ENCODE results near the gene PCDHGB4.
"Not testable (repeated sequence)": the region's sequence is repeated elsewhere in the genome, so short reads cannot be mapped to it uniquely, and the experiment has no call there.

Gene PCDHGB4

DNA sequence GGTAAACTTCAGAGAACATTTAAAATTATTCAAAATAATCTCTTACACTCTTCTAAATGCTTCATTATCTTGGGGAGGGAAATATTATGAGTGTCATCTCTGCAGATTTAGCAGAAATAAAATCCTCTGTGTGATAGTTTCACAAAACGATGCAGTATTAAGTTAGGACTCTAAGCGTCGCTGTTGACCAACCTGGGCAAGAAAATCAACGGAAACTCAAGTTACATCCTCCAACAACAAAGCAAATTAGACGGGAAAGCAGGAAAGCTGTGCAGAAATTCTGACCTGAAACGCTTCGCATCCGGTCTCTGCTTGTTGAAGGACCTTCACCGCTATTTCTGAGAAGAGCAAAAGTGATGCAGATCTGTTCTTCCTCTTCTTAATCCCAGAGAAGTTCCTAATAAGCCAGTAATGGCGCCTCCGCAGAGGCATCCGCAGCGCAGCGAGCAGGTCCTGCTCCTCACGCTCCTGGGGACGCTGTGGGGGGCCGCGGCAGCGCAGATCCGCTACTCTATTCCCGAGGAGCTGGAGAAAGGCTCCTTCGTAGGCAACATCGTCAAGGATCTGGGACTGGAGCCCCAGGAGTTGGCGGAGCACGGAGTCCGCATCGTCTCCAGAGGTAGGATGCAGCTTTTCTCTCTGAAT, 13.7 kb upstream of the PCDHGB4 start, which contains the start of gene PCDHGA6:
Gene PCDHGA6 (plus strand): TSS at position 219 of the 645 bp plus-strand sequence. CDS start 193 bp downstream, at position 412.
- TF ChIP-seq, protein P1, sequence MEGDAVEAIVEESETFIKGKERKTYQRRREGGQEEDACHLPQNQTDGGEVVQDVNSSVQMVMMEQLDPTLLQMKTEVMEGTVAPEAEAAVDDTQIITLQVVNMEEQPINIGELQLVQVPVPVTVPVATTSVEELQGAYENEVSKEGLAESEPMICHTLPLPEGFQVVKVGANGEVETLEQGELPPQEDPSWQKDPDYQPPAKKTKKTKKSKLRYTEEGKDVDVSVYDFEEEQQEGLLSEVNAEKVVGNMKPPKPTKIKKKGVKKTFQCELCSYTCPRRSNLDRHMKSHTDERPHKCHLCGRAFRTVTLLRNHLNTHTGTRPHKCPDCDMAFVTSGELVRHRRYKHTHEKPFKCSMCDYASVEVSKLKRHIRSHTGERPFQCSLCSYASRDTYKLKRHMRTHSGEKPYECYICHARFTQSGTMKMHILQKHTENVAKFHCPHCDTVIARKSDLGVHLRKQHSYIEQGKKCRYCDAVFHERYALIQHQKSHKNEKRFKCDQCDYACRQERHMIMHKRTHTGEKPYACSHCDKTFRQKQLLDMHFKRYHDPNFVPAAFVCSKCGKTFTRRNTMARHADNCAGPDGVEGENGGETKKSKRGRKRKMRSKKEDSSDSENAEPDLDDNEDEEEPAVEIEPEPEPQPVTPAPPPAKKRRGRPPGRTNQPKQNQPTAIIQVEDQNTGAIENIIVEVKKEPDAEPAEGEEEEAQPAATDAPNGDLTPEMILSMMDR (IDR thresholded peaks at IDR 0.05; ENCODE audit: extremely low read depth, missing control alignments) = no peak
- DNase-seq (ENCODE audit: low spot score) = no peak

DNA sequence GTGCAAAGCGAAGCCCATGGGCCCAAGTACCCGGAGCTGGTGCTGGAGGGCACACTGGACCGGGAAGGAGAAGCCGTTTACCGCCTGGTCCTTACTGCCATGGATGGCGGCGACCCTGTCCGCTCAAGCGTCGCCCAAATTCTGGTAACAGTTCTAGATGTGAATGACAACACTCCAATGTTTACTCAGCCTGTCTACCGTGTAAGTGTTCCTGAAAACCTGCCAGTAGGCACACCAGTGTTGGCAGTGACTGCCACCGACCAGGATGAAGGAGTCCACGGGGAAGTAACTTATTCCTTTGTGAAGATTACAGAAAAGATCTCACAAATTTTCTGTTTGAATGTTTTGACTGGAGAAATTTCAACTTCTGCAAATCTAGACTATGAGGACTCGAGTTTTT, 12.9 kb upstream of the PCDHGB4 start:
- TF ChIP-seq, protein P1 (IDR thresholded peaks at IDR 0.05; ENCODE audit: extremely low read depth, missing control alignments) = no peak
- DNase-seq (ENCODE audit: low spot score) = no peak

DNA sequence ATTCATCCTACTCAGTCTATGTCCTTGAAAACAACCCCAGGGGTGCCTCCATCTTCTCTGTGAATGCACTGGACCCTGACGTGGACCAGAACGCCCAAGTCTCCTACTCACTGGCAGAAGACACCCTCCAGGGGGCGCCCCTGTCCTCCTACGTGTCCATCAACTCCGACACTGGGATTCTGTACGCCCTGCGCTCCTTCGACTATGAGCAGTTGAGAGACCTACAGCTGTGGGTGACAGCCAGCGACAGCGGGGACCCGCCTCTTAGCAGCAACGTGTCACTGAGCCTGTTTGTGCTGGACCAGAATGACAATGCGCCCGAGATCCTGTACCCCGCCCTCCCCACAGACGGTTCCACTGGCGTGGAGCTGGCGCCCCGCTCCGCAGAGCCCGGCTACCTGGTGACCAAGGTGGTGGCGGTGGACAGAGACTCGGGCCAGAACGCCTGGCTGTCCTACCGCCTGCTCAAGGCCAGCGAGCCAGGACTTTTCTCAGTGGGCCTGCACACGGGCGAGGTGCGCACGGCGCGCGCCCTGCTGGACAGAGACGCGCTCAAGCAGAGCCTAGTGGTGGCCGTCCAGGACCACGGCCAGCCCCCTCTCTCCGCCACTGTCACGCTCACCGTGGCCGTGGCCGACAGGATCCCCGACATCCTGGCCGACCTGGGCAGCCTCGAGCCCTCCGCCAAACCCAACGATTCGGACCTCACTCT, 11.9 kb upstream of the PCDHGB4 start:
- DNase-seq (ENCODE audit: low spot score) = not testable (repeated sequence)

DNA sequence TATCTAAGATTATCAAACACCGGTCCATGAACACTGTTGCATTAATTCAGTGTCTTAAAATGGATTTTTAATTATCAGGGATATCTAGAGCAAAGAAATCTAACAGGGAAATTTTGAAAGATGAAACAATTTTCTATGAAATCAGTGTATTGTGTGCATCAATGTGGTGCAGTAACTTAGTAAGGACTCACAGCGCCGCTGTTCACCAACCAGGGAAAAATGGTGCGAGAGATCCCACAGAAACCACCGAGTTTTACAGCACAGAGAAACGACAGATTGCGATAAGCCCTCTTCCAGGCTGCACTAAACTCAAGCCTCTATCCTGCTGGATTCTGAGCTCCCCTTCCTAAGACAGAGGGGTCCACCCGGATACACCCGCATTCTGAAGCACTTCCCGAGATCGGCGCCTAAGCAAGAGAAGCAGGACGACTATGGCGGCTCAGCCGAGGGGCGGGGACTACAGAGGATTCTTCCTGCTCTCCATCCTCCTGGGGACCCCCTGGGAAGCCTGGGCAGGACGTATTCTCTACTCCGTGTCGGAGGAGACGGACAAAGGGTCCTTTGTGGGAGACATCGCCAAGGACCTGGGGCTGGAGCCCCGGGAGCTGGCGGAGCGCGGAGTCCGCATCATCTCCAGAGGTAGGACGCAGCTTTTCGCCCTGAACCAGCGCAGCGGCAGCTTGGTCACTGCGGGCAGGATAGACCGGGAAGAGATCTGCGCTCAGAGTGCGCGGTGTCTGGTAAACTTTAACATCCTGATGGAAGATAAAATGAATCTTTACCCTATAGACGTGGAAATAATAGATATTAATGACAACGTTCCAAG, 4.8 kb upstream of the PCDHGB4 start, which contains the start of gene PCDHGA7:
Gene PCDHGA7 (plus strand): TSS at position 274 of the 826 bp plus-strand sequence. CDS start 158 bp downstream, at position 432.
- TF ChIP-seq, protein P1 (IDR thresholded peaks at IDR 0.05; ENCODE audit: extremely low read depth, missing control alignments) = peak; percentile 30

DNA sequence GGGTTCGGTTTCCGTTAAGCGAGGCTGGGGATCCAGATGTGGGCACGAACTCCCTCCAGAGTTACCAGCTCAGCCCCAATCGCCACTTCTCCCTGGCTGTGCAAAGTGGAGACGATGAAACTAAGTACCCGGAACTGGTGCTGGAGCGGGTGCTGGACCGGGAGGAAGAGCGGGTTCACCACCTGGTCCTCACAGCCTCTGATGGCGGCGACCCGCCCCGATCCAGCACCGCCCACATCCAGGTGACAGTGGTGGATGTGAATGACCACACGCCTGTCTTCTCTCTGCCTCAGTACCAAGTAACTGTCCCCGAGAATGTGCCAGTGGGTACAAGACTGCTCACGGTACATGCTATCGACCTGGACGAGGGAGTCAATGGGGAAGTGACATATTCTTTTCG, 4.2 kb upstream of the PCDHGB4 start:
- TF ChIP-seq, protein P1 (IDR thresholded peaks at IDR 0.05; ENCODE audit: extremely low read depth, missing control alignments) = no peak
- no peak for DNase-seq (ENCODE audit: low spot score)

More for the DNA sequence above, 4.8 kb upstream of the PCDHGB4 start, which contains the start of gene PCDHGA7:
- peak; percentile 65 for DNase-seq (ENCODE audit: low spot score)

DNA sequence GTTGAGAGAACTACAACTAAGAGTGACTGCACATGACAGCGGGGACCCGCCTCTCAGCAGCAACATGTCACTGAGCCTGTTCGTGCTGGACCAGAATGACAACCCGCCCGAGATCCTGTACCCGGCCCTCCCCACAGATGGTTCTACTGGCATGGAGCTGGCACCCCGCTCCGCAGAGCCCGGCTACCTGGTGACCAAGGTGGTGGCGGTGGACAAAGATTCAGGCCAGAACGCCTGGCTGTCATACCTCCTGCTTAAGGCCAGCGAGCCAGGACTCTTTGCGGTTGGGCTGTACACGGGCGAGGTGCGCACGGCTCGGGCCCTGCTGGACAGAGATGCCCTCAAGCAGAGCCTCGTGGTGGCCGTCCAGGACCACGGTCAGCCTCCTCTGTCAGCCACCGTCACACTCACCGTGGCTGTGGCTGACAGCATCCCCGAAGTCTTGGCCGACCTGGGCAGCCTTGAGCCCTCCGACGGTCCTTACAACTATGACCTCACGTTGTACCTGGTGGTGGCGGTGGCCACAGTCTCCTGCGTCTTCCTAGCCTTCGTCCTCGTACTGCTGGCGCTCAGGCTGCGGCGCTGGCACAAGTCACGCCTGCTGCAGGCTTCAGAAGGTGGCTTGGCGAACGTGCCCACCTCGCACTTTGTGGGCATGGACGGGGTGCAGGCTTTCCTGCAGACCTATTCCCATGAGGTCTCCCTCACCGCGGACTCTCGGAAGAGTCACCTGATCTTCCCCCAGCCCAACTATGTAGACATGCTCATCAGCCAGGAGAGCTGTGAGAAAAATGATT, 2.8 kb upstream of the PCDHGB4 start:
- no peak for DNase-seq (ENCODE audit: low spot score)

More for the DNA sequence above, 2.8 kb upstream of the PCDHGB4 start:
- TF ChIP-seq, protein P1 (IDR thresholded peaks at IDR 0.05; ENCODE audit: extremely low read depth, missing control alignments) = no peak

Measured in GM20000 (cell line).